ENCODE measurements around the gene EMC8. TPM values are rescaled to one million over a fixed set of nuclear protein-coding genes. Genes with fewer than 3 reads are reported as not detected.
"Not testable (repeated sequence)": the region's sequence is repeated elsewhere in the genome, so short reads cannot be mapped to it uniquely, and the experiment has no call there.

Gene EMC8
- polyA plus RNA-seq, 3 donors, result 34.0 to 34.9 (median 34.0) TPM

- no peak for DNase-seq
These were observed 21.4 kb upstream of the EMC8 start for GRCh38 chr16:85820604-85821372.

GRCh38 chr16:85819771-85820170, 20.4 kb upstream of the EMC8 start:
- no peak for DNase-seq

DNA sequence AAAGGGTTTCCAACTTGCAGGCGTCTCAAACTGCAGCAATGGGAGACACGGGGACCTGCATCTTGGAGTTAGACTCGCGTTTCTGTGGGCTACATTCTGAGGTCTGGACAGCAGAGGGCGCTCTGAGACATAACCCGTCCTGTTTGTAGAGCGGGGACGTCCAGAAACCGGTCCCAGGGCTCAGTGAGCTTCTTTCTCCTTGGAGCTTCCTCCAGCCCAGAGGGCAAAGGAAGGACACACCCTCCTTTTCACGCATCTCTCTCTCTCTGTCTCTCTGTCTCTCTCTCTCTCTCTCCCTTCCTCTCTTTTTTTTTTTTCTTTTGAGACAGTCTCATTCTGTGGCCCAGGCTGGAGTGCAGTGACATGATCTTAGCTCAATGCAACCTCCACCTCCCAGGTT, 19.9 kb upstream of the EMC8 start:
- DNase-seq, result peak; percentile 74

GRCh38 chr16:85817195-85817594, 17.9 kb upstream of the EMC8 start:
- DNase-seq, result not testable (repeated sequence)

DNA sequence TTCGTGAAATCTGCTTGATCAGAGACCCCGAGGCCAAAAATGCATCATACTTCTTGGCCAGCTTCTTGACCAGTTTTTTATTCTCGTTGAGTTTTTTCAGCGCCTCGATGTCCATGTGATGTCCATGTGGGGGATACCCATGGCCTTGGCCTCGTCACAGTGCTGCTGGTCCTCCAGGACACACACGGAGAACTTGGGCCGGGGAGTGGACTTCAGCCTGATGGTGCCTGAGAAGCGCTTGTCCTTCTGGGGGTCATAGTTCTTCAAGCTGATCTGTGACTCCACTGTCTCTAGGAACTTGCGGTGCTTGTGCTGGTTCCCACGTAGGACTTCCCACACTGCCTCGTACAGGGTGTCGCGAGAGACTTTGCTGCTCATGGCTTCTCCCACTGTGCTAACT, 16.8 kb upstream of the EMC8 start:
- no peak for DNase-seq

DNA sequence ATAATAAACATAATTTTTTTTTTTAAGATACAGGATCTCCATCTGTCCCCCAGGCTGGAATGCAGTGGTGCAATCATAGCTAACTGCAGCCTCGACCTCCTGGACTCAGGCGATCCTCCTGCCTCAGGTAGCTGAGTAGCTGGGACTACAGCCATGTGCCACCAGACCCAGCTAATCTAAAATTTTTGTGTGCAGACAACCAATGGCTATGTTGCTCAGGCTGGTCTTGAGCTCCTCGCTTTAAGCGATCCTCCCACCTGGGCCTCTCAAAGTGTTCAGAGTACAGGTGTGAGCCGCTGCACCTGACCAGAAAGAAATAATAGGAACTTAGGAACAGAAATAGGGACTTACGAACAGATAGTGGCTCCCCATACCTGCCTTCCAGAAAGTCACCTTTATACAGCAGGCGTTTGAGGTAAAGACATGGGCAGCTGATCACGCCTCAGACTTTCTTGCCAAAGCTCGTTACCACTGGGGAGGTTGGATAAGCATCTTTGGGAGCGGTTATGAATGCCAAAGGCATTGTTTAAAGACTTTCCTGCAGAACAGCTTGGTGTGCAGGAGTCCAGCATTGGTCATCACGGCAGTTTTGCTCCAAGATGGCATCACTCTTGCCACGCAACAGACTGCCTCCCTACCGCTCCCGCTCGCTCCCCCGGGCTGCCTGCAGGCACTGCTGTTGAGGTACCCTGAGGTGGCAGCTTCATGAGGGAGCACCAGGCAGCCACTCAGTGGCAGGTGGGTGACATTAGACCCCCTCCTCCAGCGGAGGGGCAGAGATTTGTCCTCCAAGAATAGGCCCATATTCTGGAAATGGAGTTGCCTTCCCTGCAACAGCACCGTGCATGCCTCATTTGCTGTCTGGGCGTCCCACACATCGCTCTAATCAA, 13.7 kb upstream of the EMC8 start:
- DNase-seq, result no peak

- DNase-seq, result no peak
These were observed 12.9 kb upstream of the EMC8 start for GRCh38 chr16:85812031-85812807.

GRCh38 chr16:85810742-85811115, 11.4 kb upstream of the EMC8 start:
- DNase-seq, result no peak

DNA sequence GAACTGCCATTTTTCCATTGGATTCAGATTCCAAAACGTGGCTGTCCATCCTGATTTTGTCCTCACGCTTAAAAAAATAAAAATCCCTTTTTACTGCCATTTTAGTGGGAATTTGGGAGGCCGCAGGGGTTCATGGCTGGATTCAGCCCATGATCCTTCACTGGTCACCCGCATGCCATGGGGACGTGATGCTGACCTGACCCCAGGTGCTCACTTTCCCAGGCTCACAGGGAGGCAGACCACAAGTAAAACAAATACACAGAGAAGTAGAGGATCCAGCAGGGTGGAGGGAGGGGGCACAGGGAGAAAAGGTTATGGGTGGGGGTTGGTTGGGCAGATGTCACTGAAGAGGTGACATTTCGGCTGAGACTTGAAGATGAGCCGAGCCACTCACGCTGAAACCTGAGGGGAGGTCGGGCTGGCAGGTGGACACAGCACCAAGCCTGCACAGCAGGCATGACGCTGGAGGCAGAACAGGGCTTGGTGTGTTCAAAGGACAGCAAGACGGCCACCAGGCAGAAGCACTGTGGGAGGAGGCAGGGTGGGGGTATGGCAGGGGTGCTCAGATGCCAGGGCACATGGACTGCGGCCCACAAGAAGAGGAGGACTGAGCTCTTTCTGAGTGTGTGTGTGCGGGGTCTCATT, 10.9 kb upstream of the EMC8 start:
- no peak for DNase-seq

DNA sequence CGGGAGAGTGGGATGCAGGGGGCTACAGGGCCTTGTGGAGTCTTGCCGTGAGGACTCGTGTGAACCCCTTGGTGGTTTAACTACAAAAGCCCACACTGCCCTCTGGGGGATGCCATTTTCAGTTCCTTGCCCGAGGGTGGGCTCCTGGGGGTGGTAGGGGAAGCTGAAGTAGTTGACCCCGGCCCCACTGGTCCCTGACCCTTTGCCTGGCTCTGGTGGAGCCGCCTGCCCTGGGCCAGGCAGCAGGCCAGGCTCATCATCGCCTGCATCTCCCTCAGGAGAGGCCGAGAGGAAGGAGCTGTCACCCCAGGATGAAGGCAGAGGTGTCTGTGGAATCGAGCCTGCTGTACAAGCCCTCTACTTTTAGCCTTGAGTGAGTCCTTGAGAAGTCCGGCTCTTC, 10.3 kb upstream of the EMC8 start:
- no peak for DNase-seq

- no peak for DNase-seq
These were observed 9.6 kb upstream of the EMC8 start for GRCh38 chr16:85808926-85809325.

DNA sequence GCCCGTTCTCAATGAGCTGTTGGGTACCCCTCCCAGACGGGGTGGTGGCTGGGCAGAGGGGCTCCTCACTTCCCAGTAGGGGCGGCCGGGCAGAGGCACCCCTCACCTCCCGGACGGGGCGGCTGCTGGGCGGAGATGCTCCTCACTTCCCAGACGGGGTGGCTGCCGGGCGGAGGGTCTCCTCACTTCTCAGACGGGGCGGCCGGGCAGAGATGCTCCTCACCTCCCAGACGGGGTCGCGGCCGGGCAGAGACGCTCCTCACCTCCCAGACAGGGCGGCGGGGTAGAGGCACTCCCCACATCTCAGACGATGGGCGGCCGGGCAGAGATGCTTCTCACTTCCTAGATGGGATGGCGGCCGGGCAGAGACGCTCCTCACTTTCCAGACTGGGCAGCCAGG, 8.8 kb upstream of the EMC8 start:
- not testable (repeated sequence) for DNase-seq

DNA sequence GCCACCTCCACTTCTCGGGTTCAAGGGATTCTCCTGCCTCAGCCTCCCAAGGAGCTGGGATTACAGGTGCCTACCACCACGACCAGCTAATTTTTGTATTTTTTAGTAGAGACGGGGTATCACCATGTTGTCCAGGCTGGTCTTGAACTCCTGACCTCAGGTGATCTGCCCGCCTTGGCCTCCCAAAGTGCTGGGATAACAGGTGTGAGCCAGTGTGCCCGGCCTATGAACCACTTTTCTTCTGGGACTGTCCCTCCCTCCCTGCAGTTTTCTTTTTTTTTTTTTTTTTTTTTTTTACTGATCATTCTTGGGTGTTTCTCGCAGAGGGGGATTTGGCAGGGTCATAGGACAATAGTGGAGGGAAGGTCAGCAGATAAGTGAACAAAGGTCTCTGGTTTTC, 8.0 kb upstream of the EMC8 start:
- DNase-seq, result not testable (repeated sequence)

GRCh38 chr16:85806539-85806938, 7.2 kb upstream of the EMC8 start:
- no peak for DNase-seq

DNA sequence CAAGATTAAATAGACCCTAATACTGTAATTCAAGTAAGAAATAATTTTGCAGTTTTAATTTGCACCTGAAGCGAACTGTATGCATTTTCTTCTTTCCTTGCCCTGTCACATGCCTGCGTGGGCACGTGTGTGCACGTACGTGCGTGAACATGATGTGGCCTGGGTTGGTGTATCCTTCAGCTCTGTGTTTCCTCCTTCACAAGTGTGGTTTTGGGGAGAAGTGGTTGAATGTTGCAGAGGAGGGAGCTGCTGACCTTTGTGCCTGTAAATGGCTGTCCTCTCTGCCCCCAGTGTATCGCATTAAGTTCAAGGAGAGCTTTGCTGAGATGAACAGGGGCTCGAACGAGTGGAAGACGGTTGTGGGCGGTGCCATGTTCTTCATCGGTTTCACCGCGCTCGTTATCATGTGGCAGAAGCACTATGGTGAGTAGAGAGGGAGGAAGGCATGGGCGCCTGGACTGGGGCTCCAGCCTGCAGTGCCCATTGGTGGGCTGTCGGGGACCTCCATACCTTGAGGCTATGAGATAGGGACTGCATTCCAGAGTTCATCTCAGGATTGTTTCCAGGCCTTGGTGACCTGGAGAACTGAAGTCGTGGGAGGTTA, 6.2 kb upstream of the EMC8 start:
- no peak for DNase-seq

DNA sequence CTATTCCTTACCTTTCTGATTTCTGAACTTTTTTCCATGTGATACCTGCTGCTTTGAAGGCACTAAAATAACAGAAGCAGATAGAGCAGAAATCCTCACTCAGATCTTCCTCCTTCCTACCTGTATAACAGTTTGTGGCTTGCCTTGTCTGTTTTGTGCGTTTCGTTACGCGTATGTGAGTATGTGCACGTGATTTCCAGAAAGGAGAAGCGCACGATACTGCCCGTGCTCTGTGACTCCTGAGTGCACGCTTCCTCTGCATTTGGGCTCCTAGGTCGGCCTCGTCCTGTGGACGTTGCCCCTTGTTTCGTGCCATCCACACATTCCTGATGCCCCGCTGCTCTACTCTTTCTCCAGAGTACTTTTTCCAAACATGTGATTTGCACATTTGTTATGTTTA, 4.2 kb upstream of the EMC8 start:
- no peak for DNase-seq

GRCh38 chr16:85800321-85800669, 951 bp upstream of the EMC8 start:
- DNase-seq, result peak; percentile 14

- peak; percentile 17 for DNase-seq
These were observed 345 bp downstream of the EMC8 start for GRCh38 chr16:85798901-85799496.

GRCh38 chr16:85798283-85798776, 1.0 kb downstream of the EMC8 start:
- DNase-seq, result no peak

GRCh38 chr16:85796599-85796998, 2.7 kb downstream of the EMC8 start:
- no peak for DNase-seq

DNA sequence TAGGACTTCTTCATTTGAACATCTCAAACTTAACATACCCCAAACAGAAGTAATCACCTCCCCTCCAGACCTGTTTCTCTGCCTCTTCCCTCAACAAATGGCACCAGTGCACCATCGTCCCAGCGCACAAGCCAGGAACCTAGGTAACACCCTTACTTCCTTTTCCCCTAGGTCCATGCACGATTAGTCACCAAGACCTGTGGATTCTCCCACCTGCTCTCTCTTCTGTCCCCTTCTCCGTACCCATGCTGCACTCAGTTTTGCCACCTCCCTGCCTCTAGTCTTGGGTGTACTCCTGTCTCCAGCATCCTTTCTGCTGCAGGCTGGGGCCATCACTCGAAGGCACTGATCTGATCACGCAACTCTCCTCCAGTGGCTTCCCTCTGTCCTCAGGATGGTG, 3.2 kb downstream of the EMC8 start:
- DNase-seq, result no peak

Measured in renal pelvis (tissue), 4 donors.